Gastroesophageal sphincter (tissue), 4 donors: ENCODE results near the gene TBC1D1. TPM values are rescaled to one million over a fixed set of nuclear protein-coding genes. Genes with fewer than 3 reads are reported as not detected.
"Not testable (repeated sequence)": the region's sequence is repeated elsewhere in the genome, so short reads cannot be mapped to it uniquely, and the experiment has no call there.

ENCODE experiments used
- ATAC-seq: fragments of 150-250 bp; one replicate; pipeline ENCODE4 v1.9.1; 2016; ENCODE audit warnings: mild to moderate bottlenecking, moderate library complexity
- H3K27ac ChIP-seq, 4 donors: fragments of 200-600 bp; sonication (generic) in 3 of 4; 1 replicate in 3 of 4; 2 replicates in 1 of 4; pipeline ENCODE4 v1.5.1; 2016 to 2019
- H3K27me3 ChIP-seq: fragments of 200-600 bp; sonication (generic); one replicate; pipeline ENCODE4 v1.5.1; 2019
- H3K36me3 ChIP-seq, 2 donors: fragments of 200-600 bp; sonication (generic); one replicate each; pipeline ENCODE4 v1.5.1; 2019; ENCODE audit warnings: control low read depth in 1 of 2
- H3K4me1 ChIP-seq, 3 donors: fragments of 200-600 bp; sonication (generic); 1 replicate in 2 of 3; 2 replicates in 1 of 3; pipeline ENCODE4 v1.5.1; 2016 to 2019; ENCODE audit warnings: control low read depth in 2 of 3
- H3K4me3 ChIP-seq, 2 donors: fragments of 200-600 bp; sonication (generic); one replicate each; pipeline ENCODE4 v1.5.1; 2019; ENCODE audit warnings: mild to moderate bottlenecking in 1 of 2, moderate library complexity in 1 of 2
- H3K9me3 ChIP-seq, 3 donors: fragments of 200-600 bp; sonication (generic); one replicate each; pipeline ENCODE4 v1.5.1; 2017 to 2019; ENCODE audit warnings: control low read depth in 2 of 3
- EP300 ChIP-seq: sonication (generic); formaldehyde crosslinking; IDR thresholded peaks from one replicate; pipeline ENCODE4 v1.6.1; 2017; ENCODE audit warnings: antibody characterized with exemption, mild to moderate bottlenecking
- POLR2A ChIP-seq, 2 donors: fragments of 450-650 bp; IDR thresholded peaks; one replicate each; pipeline ENCODE4 v1.6.1; 2017; ENCODE audit warnings: antibody characterized with exemption in 2 of 2, mild to moderate bottlenecking in 2 of 2, moderate library complexity in 1 of 2
- POLR2AphosphoS5 ChIP-seq: sonication (generic); formaldehyde crosslinking; IDR thresholded peaks from one replicate; pipeline ENCODE4 v1.6.1; 2017; ENCODE audit warnings: antibody characterized with exemption
- whole genome bisulfite sequencing, 2 donors: methylation state at CpG; one replicate each; pipeline ENCODE4 v1.1.5; 2018; ENCODE audit warnings: low coverage in 1 of 2; 5-methylcytosine and 5-hydroxymethylcytosine counted together
- total RNA-seq, 4 donors: library from RNA; depleted of rRNA; stranded (reverse); fragments of >200 nt; gene quantifications; one replicate each; pipeline ENCODE4 v1.1.0, GENCODE V29; 2016
- TF ChIP-seq, protein P1 (sequence below), 4 experiments: fragments of 200-600 bp in 2 of 4; fragments of 450-650 bp in 2 of 4; sonication (generic) in 1 of 4; IDR thresholded peaks; one replicate each; pipeline ENCODE4 v1.5.1; 2017 to 2019; ENCODE audit warnings: antibody characterized with exemption in 4 of 4, mild to moderate bottlenecking in 2 of 4, moderate library complexity in 2 of 4

The TBC1D1 gene
- total RNA-seq, 4 donors from 2014 or later = 190 to 279 (median 241) TPM

DNA sequence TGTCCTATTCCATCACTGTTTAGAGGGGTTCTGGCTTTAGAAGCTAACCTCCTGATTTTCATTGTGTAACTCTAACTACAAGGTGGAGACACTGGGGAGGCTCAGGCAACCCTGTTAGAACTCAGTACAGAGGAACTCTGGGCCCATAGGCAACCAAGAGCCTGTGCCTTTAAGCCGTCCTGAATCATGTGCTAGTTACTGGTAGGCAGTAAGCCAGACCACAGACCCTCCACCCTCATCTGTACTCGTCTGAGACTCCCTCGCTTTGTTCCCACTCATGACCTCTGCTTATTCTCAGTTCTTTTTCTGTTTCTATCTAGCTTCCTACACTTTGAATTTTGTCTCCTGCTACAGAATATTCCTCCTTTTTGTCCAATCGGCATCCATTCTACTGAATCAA is 31.4 kb downstream of the TBC1D1 start:
- TF ChIP-seq, protein P1, sequence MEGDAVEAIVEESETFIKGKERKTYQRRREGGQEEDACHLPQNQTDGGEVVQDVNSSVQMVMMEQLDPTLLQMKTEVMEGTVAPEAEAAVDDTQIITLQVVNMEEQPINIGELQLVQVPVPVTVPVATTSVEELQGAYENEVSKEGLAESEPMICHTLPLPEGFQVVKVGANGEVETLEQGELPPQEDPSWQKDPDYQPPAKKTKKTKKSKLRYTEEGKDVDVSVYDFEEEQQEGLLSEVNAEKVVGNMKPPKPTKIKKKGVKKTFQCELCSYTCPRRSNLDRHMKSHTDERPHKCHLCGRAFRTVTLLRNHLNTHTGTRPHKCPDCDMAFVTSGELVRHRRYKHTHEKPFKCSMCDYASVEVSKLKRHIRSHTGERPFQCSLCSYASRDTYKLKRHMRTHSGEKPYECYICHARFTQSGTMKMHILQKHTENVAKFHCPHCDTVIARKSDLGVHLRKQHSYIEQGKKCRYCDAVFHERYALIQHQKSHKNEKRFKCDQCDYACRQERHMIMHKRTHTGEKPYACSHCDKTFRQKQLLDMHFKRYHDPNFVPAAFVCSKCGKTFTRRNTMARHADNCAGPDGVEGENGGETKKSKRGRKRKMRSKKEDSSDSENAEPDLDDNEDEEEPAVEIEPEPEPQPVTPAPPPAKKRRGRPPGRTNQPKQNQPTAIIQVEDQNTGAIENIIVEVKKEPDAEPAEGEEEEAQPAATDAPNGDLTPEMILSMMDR (IDR thresholded peaks at IDR 0.05) = no peak
- TF ChIP-seq POLR2AphosphoS5 (no peak), POLR2A (IDR thresholded peaks at IDR 0.05) (no peak), EP300 (no peak)
- WGBS, 2 donors = 58 to 65% methylated on average over 4 of the region's 4 CpGs
- H3K36me3 ChIP-seq = peaks cover 0 to 4% of the 10 kb centered on the region in 2 donors
- no peak overlapping the region for H3K27ac ChIP-seq
- ATAC-seq = no peak
- H3K4me3 ChIP-seq = no peak overlapping the region
- peaks cover 0 to 22% (median 0%) of the 10 kb centered on the region in 3 donors for H3K4me1 ChIP-seq
- H3K27me3 ChIP-seq = no peaks in the 10 kb centered on the region
- no peaks in the 10 kb centered on the region for H3K9me3 ChIP-seq

DNA sequence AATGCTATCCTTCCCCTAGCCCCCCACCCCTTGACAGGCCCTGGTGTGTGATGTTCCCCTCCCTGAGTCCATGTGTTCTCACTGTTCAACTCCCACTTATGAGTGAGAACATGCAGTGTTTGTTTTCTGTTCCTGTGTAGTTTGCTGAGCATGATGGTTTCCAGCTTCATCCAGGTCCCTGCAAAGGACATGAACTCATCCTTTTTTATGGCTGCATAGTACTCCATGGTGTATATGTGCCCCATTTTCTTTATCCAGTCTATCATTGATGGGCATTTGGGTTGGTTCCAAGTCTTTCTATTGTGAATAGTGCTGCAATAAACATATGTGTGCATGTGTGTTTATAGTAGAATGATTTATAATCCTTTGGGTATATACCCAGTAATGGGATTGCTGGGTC is 32.2 kb downstream of the TBC1D1 start:
- ATAC-seq, H3K36me3 ChIP-seq, H3K27me3 ChIP-seq, H3K4me3 ChIP-seq, H3K9me3 ChIP-seq, H3K27ac ChIP-seq: not testable (repeated sequence)
- peaks cover 0 to 22% (median 0%) of the 10 kb centered on the region in 3 donors for H3K4me1 ChIP-seq

DNA sequence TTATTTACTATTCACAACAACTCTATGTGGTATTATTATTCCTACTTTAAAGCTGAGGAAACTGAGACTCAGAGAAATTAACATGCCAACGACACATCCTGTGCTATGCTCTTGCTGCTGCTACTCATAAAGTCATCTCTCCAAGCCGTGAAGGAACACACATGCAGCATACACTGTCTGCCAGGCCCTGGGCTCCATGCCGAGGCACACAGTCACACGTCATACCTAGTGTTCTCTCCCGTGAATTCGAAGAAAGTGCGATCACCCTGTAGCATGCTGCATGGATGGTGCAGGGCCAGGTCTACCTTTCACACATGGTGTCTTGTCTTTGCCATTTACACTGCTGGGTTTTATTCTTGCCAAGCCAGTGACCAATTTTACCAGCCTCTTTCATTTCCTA is 34.1 kb downstream of the TBC1D1 start:
- H3K4me3 ChIP-seq = no peak overlapping the region
- no peaks in the 10 kb centered on the region for H3K27me3 ChIP-seq
- H3K27ac ChIP-seq = no peak overlapping the region
- no peak for TF ChIP-seq POLR2A (IDR thresholded peaks at IDR 0.05)
- TF ChIP-seq, protein P1 (IDR thresholded peaks at IDR 0.05) = no peak
- TF ChIP-seq POLR2AphosphoS5 = no peak
- TF ChIP-seq EP300 = no peak
- 82% methylated on average over 7 of the region's 7 CpGs; no CpG with 5 or more reads in 1 of the 2 donors for WGBS, 2 donors
- H3K9me3 ChIP-seq = no peaks in the 10 kb centered on the region
- H3K4me1 ChIP-seq = peaks cover 0 to 28% (median 5%) of the 10 kb centered on the region in 3 donors
- ATAC-seq = no peak
- peaks cover 0 to 4% of the 10 kb centered on the region in 2 donors for H3K36me3 ChIP-seq

DNA sequence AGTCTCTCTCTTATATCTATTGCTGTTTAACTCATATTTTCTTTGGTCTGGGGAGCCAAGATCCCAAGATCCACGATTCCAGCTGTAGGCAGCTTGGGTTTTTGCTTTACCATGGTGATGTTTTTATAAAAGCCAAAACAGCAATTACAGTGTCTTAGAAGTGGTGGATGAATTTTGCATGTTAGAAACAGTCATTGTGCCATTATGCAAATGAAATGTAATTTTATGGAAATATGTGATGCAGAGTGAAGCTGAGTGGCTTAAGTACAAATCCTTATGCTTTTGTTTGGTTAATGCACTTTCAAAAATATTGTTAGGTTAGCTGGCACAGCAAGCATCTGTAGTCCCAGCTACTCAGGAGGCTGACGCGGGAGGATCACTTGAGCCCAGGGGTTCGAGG is 36.5 kb downstream of the TBC1D1 start:
- peaks cover 0 to 4% of the 10 kb centered on the region in 2 donors for H3K36me3 ChIP-seq
- H3K4me3 ChIP-seq = no peak overlapping the region
- TF ChIP-seq POLR2AphosphoS5 = no peak
- no peak for TF ChIP-seq EP300
- TF ChIP-seq POLR2A (IDR thresholded peaks at IDR 0.05) = no peak
- TF ChIP-seq, protein P1 (IDR thresholded peaks at IDR 0.05) = no peak
- H3K4me1 ChIP-seq = peaks cover 0 to 39% (median 5%) of the 10 kb centered on the region in 3 donors
- no peaks in the 10 kb centered on the region for H3K9me3 ChIP-seq
- no peak overlapping the region for H3K27ac ChIP-seq
- H3K27me3 ChIP-seq = no peaks in the 10 kb centered on the region
- no peak for ATAC-seq
- 73 to 91% methylated on average over 3 to 4 of the region's 4 CpGs for WGBS, 2 donors

DNA sequence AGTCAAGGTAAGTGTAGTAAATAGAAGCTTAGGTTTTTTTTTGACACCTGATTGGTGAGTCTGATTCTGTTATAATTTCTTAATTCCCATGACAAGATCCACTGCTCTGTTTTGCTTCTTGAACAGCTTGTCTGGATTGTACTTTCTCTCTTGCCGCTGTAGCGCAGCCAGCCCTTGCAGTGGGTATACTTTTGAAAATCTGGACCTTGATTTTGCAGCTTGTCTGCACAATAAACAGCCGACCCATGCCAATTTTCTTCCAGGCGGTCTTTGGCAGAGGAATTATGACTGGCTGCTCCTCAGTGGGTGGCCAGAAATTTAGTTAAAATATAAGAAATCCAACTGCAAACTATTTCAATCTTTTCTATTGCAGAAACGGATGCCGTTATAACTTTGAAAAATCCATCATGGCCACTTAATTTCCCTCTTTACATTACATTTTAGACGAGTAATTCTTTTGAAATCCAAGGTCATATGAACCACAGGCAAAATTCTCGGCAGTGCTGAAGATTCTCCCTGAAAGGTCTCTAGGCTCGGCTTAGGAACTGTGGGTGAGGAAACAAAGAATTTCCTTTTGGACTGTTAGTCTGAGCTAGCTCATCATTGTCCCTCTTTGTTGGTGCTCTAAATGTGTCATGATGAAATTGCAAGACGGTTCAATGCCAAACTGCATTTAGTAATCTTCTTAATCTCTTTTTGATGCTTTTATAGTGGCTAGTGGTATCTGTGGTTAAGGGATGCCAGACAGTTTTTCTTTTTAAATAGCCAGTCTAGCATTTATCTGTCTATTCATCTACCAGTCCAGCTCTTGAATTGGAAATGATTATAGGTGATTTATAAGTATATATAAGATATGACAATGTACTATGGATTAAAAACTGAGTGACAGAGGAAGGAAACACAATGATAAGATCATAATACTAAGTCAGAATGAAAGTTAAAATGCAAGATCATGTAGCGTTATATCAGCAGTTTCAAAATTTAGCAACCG is 37.8 kb downstream of the TBC1D1 start:
- Histone ChIP-seq H3K4me1 (peaks cover 0 to 43% (median 5%) of the 10 kb centered on the region in 3 donors), H3K27me3 (no peaks in the 10 kb centered on the region), H3K36me3 (peaks cover 0 to 4% of the 10 kb centered on the region in 2 donors), H3K27ac (no peak overlapping the region), H3K9me3 (no peaks in the 10 kb centered on the region), H3K4me3 (no peak overlapping the region)
- 32 to 50% methylated on average over 12 of the region's 12 CpGs for WGBS, 2 donors
- ATAC-seq = no peak
- TF ChIP-seq EP300 = no peak
- TF ChIP-seq, protein P1 (IDR thresholded peaks at IDR 0.05) = no peak
- TF ChIP-seq POLR2A (IDR thresholded peaks at IDR 0.05) = no peak
- TF ChIP-seq POLR2AphosphoS5 = no peak
